Measurements from ENCODE around the gene GPATCH1.

GPATCH1 gene

GRCh38 chr19:33063753-33064457 is 17.1 kb upstream of the GPATCH1 start:
- DNase-seq (ENCODE audit: low spot score) = no peak

GRCh38 chr19:33064458-33064791 is 16.6 kb upstream of the GPATCH1 start:
- DNase-seq (ENCODE audit: low spot score) = peak; percentile 45

GRCh38 chr19:33064792-33065550 is 16.0 kb upstream of the GPATCH1 start, which contains the start of gene RHPN2:
Gene RHPN2 (minus strand): TSS chr19:33064888. CDS start chr19:33064852, 36 bp downstream.
- DNase-seq (ENCODE audit: low spot score) = peak; percentile 78

- no peak for DNase-seq (ENCODE audit: low spot score)
These were observed 14.4 kb upstream of the GPATCH1 start for GRCh38 chr19:33066543-33066942.

GRCh38 chr19:33067121-33067520 is 13.9 kb upstream of the GPATCH1 start:
- no peak for DNase-seq (ENCODE audit: low spot score)

GRCh38 chr19:33071887-33072286 is 9.1 kb upstream of the GPATCH1 start:
- no peak for DNase-seq (ENCODE audit: low spot score)

GRCh38 chr19:33075519-33075918 is 5.5 kb upstream of the GPATCH1 start:
- DNase-seq (ENCODE audit: low spot score) = no peak

GRCh38 chr19:33085570-33086128 is 4.7 kb downstream of the GPATCH1 start:
- no peak for DNase-seq (ENCODE audit: low spot score)

GRCh38 chr19:33086955-33087354 is 6.0 kb downstream of the GPATCH1 start:
- no peak for DNase-seq (ENCODE audit: low spot score)

GRCh38 chr19:33089010-33089409 is 8.0 kb downstream of the GPATCH1 start:
- DNase-seq (ENCODE audit: low spot score) = no peak

GRCh38 chr19:33090179-33090578 is 9.2 kb downstream of the GPATCH1 start:
- no peak for DNase-seq (ENCODE audit: low spot score)

GRCh38 chr19:33093420-33094210 is 12.6 kb downstream of the GPATCH1 start:
- DNase-seq (ENCODE audit: low spot score) = no peak

- DNase-seq (ENCODE audit: low spot score) = no peak
These were observed 13.6 kb downstream of the GPATCH1 start for GRCh38 chr19:33094436-33095067.

- DNase-seq (ENCODE audit: low spot score) = no peak
These were observed 15.0 kb downstream of the GPATCH1 start for GRCh38 chr19:33096005-33096404.

- no peak for DNase-seq (ENCODE audit: low spot score)
These were observed 17.1 kb downstream of the GPATCH1 start for GRCh38 chr19:33098055-33098534.

- no peak for DNase-seq (ENCODE audit: low spot score)
These were observed 20.1 kb downstream of the GPATCH1 start for GRCh38 chr19:33100894-33101644.

- DNase-seq (ENCODE audit: low spot score) = no peak
These were observed 21.9 kb downstream of the GPATCH1 start for GRCh38 chr19:33102893-33103292.

- no peak for DNase-seq (ENCODE audit: low spot score)
These were observed 27.2 kb downstream of the GPATCH1 start for GRCh38 chr19:33108161-33108560.

- DNase-seq (ENCODE audit: low spot score) = no peak
These were observed 29.3 kb downstream of the GPATCH1 start for GRCh38 chr19:33110137-33110910.

- DNase-seq (ENCODE audit: low spot score) = no peak
These were observed 30.6 kb downstream of the GPATCH1 start for GRCh38 chr19:33111587-33111986.

Data from germinal center (tissue), 1 donor.